HEK293 (cell line): ENCODE measurements around the gene NEIL3.

Source experiments
- CTCF ChIA-PET: fragments of 350-600 bp; formaldehyde crosslinking; extraction: SDS; loops from one replicate; lab custom pipeline; 2021; ENCODE audit warnings: antibody characterized with exemption; lab: Yijun Ruan, JAX
- POLR2A ChIA-PET: fragments of 300-600 bp; formaldehyde crosslinking; extraction: SDS; loops from one replicate; lab custom pipeline; 2020; ENCODE audit warnings: antibody characterized with exemption, inconsistent platforms; lab: Yijun Ruan, JAX
- H3K27ac ChIP-seq: fragments of 200-500 bp; sonication (Bioruptor generic); 2 replicates; pipeline ENCODE4 v1.5.1; 2014; ENCODE audit warnings: low read depth, low read length, control low read depth, inconsistent platforms; ENCODE audit errors: extremely low read depth
- H3K36me3 ChIP-seq, 2 experiments: fragments of 200-500 bp in 1 of 2; sonication (Bioruptor generic) in 1 of 2; 1 replicate in 1 of 2; 2 replicates in 1 of 2; pipeline ENCODE4 v1.5.1; 2014 to 2017; ENCODE audit warnings: inconsistent platforms in 2 of 2, low read length in 2 of 2; ENCODE audit not compliant: control insufficient read depth in 2 of 2, insufficient read depth in 1 of 2
- H3K4me1 ChIP-seq: fragments of 200-500 bp; sonication (Bioruptor generic); 2 replicates; pipeline ENCODE4 v1.5.1; 2014; ENCODE audit warnings: mild to moderate bottlenecking, low read length, inconsistent platforms; ENCODE audit not compliant: control insufficient read depth, insufficient read depth
- H3K4me3 ChIP-seq: 2 replicates; pipeline ENCODE4 v1.5.1; 2011; ENCODE audit warnings: low read depth, mild to moderate bottlenecking, control low read depth, low read length, moderate library complexity
- H3K9me3 ChIP-seq: fragments of 200-500 bp; sonication (Bioruptor generic); 2 replicates; pipeline ENCODE4 v1.5.1; 2014; ENCODE audit warnings: low read depth, low read length, inconsistent platforms; ENCODE audit not compliant: control insufficient read depth, insufficient read depth
- HOXD13 ChIP-seq: sonication (generic); formaldehyde crosslinking; IDR thresholded peaks from 2 replicates; pipeline ENCODE4 v1.8.0; 2022; ENCODE audit warnings: missing genetic modification reagents, borderline replicate concordance
- KLF8 ChIP-seq: fragments of 450-650 bp; formaldehyde crosslinking; IDR thresholded peaks from 2 replicates; pipeline ENCODE4 v1.5.1; 2016; ENCODE audit warnings: missing biosample characterization, missing genetic modification characterization
- MEIS1 ChIP-seq: sonication (generic); formaldehyde crosslinking; IDR thresholded peaks from 2 replicates; pipeline ENCODE4 v1.8.1; 2022; ENCODE audit warnings: missing genetic modification reagents, mild to moderate bottlenecking, borderline replicate concordance
- OVOL3 ChIP-seq: fragments of 450-650 bp; formaldehyde crosslinking; IDR thresholded peaks from 2 replicates; pipeline ENCODE4 v1.5.1; 2016; ENCODE audit warnings: missing biosample characterization, missing genetic modification characterization
- SCRT1 ChIP-seq: fragments of 450-650 bp; formaldehyde crosslinking; IDR thresholded peaks from 2 replicates; pipeline ENCODE4 v1.5.1; 2016; ENCODE audit warnings: missing biosample characterization, missing genetic modification characterization, borderline replicate concordance
- SP2 ChIP-seq: fragments of 450-650 bp; formaldehyde crosslinking; IDR thresholded peaks from 2 replicates; pipeline ENCODE4 v1.5.1; 2016; ENCODE audit warnings: missing biosample characterization, missing genetic modification characterization
- ZBTB7A ChIP-seq: fragments of 450-650 bp; formaldehyde crosslinking; IDR thresholded peaks from 2 replicates; pipeline ENCODE4 v1.5.1; 2016; ENCODE audit warnings: low read depth, missing biosample characterization, missing genetic modification characterization
- ZNF112 ChIP-seq: fragments of 450-650 bp; formaldehyde crosslinking; IDR thresholded peaks from 2 replicates; pipeline ENCODE4 v1.5.0; 2017; ENCODE audit warnings: missing biosample characterization, missing genetic modification characterization
- ZNF19 ChIP-seq: fragments of 450-650 bp; formaldehyde crosslinking; IDR thresholded peaks from 2 replicates; pipeline ENCODE4; 2016; ENCODE audit warnings: missing biosample characterization, missing genetic modification characterization, low read depth
- ZNF274 ChIP-seq, 2 experiments: fragments of 200-500 bp in 1 of 2; fragments of 450-650 bp in 1 of 2; sonication (Bioruptor generic) in 1 of 2; formaldehyde crosslinking in 1 of 2; IDR thresholded peaks; 2 replicates each; pipeline versions ENCODE4 v1.5.1 to v1.6.1; 2014 to 2016; ENCODE audit warnings: borderline replicate concordance in 1 of 2, inconsistent platforms in 1 of 2, low read length in 1 of 2, missing biosample characterization in 1 of 2, missing genetic modification characterization in 1 of 2
- ZNF37A ChIP-seq: fragments of 450-650 bp; IDR thresholded peaks from 2 replicates; pipeline ENCODE4 v1.5.1; 2018; ENCODE audit warnings: missing biosample characterization, missing genetic modification characterization
- ZNF404 ChIP-seq: fragments of 450-650 bp; formaldehyde crosslinking; IDR thresholded peaks from 2 replicates; pipeline ENCODE4 v1.5.1; 2017; ENCODE audit warnings: missing biosample characterization, missing genetic modification characterization
- ZNF544 ChIP-seq: fragments of 450-650 bp; formaldehyde crosslinking; IDR thresholded peaks from 2 replicates; pipeline ENCODE4 v1.5.0; 2017; ENCODE audit warnings: missing biosample characterization, missing genetic modification characterization
- ZNF548 ChIP-seq: fragments of 450-650 bp; formaldehyde crosslinking; IDR thresholded peaks from 2 replicates; pipeline ENCODE4 v1.5.1; 2016; ENCODE audit warnings: missing biosample characterization, missing genetic modification characterization
- ZNF660 ChIP-seq: fragments of 450-650 bp; IDR thresholded peaks from 2 replicates; pipeline ENCODE4 v1.5.1; 2018; ENCODE audit warnings: missing biosample characterization, mild to moderate bottlenecking, missing genetic modification characterization
- ZNF777 ChIP-seq: fragments of 450-650 bp; formaldehyde crosslinking; IDR thresholded peaks from 2 replicates; pipeline ENCODE4 v1.5.1; 2017; ENCODE audit warnings: missing biosample characterization, missing genetic modification characterization, borderline replicate concordance
- ZXDB ChIP-seq: fragments of 450-650 bp; formaldehyde crosslinking; IDR thresholded peaks from 2 replicates; pipeline ENCODE4 v1.5.1; 2016; ENCODE audit warnings: missing biosample characterization, missing genetic modification characterization
- TF ChIP-seq, protein P1 (sequence below): fragments of 450-650 bp; formaldehyde crosslinking; IDR thresholded peaks from 2 replicates; pipeline ENCODE4 v1.5.0; 2017; ENCODE audit warnings: missing biosample characterization, missing genetic modification characterization, borderline replicate concordance
- TF ChIP-seq, protein P2 (sequence below): fragments of 450-650 bp; formaldehyde crosslinking; IDR thresholded peaks from 2 replicates; pipeline ENCODE4 v1.5.1; 2016; ENCODE audit warnings: missing biosample characterization, missing genetic modification characterization
- TF ChIP-seq, protein P3 (sequence below): fragments of 450-650 bp; formaldehyde crosslinking; IDR thresholded peaks from 2 replicates; pipeline ENCODE4 v1.5.1; 2016; ENCODE audit warnings: missing biosample characterization, missing genetic modification characterization
- TF ChIP-seq, protein P4 (sequence below): fragments of 450-650 bp; formaldehyde crosslinking; IDR thresholded peaks from 2 replicates; pipeline ENCODE4 v1.5.1; 2016; ENCODE audit warnings: missing biosample characterization, missing genetic modification characterization
- TF ChIP-seq, protein P5 (sequence below): fragments of 450-650 bp; formaldehyde crosslinking; IDR thresholded peaks from 2 replicates; pipeline ENCODE4 v1.5.1; 2016; ENCODE audit warnings: missing biosample characterization, missing genetic modification characterization

NEIL3 gene

DNA sequence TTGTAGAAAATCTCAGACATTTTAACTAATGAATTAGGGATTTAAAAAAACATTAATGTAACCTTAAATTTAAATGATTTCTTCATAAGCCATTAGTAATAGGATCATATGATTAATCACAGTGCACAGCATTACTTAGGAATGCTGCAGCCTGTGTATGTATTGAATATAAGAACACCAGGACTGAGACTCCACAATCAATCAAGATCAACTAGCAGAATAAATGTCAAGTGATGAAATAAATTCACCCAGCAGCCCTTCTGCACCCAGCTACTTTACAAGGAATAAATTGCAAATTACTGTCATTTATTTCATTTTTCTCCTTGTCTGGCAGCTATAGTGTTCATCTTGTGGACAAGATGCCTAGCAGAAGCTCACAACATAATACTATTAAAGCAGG, 46.5 kb downstream of the NEIL3 start:
- ChIA-PET POLR2A (no interaction called here), CTCF (no interaction called here)
- peaks cover 5 to 60% of the 10 kb centered on the region in 2 experiments; a peak in 2 of 3 replicates for H3K36me3 ChIP-seq

DNA sequence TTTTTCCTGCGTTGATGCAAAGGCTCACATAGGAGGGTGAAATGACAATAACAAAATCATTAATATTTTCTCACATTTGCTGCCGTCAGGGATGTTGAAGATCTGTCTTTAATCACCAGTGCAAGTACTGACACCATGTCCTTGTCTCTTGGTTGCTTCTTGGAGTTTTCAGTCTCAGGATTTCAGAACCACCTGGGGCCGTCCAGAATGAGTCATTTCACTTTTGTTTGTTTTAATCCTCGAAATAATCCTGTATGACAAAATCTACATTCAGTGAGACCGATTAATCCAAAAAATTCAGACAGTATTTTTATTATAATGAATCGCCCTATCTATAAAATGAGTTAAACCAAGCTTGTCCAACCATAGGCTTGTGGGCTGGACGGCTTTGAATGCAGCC, 47.2 kb downstream of the NEIL3 start:
- POLR2A ChIA-PET: no interaction called here
- H3K36me3 ChIP-seq: peaks cover 5 to 57% of the 10 kb centered on the region in 2 experiments; a peak in 2 of 3 replicates
- no peaks in the 10 kb centered on the region for H3K4me1 ChIP-seq
- H3K27ac ChIP-seq: no peak overlapping the region
- no peak for TF ChIP-seq OVOL3 (tag by site-specific recombination)
- no peak for TF ChIP-seq HOXD13 (CRISPR knock-in tag)
- no peak for TF ChIP-seq ZNF404
- no peak for TF ChIP-seq SP2 (tag by site-specific recombination)
- TF ChIP-seq ZNF19: no peak
- TF ChIP-seq ZNF660 (tag by site-specific recombination): no peak
- TF ChIP-seq ZNF777: no peak
- TF ChIP-seq ZXDB (tag by site-specific recombination): no peak
- CTCF ChIA-PET: no interaction called here
- no peaks in the 10 kb centered on the region for H3K9me3 ChIP-seq
- no peak overlapping the region for H3K4me3 ChIP-seq

More for the DNA sequence above, 46.5 kb downstream of the NEIL3 start:
- Histone ChIP-seq H3K4me1 (no peaks in the 10 kb centered on the region), H3K4me3 (no peak overlapping the region), H3K9me3 (no peaks in the 10 kb centered on the region)
- TF ChIP-seq KLF8 (no peak), ZNF274 (IDR thresholded peaks at IDR 0.05; ENCODE audit: low read length) (no peak), ZNF274 (tag by site-specific recombination; IDR thresholded peaks at IDR 0.05; ENCODE audit: borderline replicate concordance) (no peak), ZBTB7A (tag by site-specific recombination) (no peak), ZNF112 (no peak), MEIS1 (CRISPR knock-in tag) (no peak), SCRT1 (no peak), ZNF544 (no peak), ZNF548 (no peak), ZNF37A (no peak)
- TF ChIP-seq, protein P1, sequence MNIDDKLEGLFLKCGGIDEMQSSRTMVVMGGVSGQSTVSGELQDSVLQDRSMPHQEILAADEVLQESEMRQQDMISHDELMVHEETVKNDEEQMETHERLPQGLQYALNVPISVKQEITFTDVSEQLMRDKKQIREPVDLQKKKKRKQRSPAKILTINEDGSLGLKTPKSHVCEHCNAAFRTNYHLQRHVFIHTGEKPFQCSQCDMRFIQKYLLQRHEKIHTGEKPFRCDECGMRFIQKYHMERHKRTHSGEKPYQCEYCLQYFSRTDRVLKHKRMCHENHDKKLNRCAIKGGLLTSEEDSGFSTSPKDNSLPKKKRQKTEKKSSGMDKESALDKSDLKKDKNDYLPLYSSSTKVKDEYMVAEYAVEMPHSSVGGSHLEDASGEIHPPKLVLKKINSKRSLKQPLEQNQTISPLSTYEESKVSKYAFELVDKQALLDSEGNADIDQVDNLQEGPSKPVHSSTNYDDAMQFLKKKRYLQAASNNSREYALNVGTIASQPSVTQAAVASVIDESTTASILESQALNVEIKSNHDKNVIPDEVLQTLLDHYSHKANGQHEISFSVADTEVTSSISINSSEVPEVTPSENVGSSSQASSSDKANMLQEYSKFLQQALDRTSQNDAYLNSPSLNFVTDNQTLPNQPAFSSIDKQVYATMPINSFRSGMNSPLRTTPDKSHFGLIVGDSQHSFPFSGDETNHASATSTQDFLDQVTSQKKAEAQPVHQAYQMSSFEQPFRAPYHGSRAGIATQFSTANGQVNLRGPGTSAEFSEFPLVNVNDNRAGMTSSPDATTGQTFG: no peak
- TF ChIP-seq, protein P2, sequence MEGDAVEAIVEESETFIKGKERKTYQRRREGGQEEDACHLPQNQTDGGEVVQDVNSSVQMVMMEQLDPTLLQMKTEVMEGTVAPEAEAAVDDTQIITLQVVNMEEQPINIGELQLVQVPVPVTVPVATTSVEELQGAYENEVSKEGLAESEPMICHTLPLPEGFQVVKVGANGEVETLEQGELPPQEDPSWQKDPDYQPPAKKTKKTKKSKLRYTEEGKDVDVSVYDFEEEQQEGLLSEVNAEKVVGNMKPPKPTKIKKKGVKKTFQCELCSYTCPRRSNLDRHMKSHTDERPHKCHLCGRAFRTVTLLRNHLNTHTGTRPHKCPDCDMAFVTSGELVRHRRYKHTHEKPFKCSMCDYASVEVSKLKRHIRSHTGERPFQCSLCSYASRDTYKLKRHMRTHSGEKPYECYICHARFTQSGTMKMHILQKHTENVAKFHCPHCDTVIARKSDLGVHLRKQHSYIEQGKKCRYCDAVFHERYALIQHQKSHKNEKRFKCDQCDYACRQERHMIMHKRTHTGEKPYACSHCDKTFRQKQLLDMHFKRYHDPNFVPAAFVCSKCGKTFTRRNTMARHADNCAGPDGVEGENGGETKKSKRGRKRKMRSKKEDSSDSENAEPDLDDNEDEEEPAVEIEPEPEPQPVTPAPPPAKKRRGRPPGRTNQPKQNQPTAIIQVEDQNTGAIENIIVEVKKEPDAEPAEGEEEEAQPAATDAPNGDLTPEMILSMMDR: no peak
- TF ChIP-seq, protein P3, sequence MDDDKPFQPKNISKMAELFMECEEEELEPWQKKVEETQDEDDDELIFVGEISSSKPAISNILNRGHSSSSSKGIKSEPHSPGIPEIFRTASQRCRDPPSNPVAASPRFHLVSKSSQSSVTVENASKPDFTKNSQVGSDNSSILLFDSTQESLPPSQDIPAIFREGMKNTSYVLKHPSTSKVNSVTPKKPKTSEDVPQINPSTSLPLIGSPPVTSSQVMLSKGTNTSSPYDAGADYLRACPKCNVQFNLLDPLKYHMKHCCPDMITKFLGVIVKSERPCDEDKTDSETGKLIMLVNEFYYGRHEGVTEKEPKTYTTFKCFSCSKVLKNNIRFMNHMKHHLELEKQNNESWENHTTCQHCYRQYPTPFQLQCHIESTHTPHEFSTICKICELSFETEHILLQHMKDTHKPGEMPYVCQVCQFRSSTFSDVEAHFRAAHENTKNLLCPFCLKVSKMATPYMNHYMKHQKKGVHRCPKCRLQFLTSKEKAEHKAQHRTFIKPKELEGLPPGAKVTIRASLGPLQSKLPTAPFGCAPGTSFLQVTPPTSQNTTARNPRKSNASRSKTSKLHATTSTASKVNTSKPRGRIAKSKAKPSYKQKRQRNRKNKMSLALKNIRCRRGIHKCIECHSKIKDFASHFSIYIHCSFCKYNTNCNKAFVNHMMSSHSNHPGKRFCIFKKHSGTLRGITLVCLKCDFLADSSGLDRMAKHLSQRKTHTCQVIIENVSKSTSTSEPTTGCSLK: no peak
- TF ChIP-seq, protein P4, sequence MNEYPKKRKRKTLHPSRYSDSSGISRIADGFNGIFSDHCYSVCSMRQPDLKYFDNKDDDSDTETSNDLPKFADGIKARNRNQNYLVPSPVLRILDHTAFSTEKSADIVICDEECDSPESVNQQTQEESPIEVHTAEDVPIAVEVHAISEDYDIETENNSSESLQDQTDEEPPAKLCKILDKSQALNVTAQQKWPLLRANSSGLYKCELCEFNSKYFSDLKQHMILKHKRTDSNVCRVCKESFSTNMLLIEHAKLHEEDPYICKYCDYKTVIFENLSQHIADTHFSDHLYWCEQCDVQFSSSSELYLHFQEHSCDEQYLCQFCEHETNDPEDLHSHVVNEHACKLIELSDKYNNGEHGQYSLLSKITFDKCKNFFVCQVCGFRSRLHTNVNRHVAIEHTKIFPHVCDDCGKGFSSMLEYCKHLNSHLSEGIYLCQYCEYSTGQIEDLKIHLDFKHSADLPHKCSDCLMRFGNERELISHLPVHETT: no peak
- TF ChIP-seq, protein P5, sequence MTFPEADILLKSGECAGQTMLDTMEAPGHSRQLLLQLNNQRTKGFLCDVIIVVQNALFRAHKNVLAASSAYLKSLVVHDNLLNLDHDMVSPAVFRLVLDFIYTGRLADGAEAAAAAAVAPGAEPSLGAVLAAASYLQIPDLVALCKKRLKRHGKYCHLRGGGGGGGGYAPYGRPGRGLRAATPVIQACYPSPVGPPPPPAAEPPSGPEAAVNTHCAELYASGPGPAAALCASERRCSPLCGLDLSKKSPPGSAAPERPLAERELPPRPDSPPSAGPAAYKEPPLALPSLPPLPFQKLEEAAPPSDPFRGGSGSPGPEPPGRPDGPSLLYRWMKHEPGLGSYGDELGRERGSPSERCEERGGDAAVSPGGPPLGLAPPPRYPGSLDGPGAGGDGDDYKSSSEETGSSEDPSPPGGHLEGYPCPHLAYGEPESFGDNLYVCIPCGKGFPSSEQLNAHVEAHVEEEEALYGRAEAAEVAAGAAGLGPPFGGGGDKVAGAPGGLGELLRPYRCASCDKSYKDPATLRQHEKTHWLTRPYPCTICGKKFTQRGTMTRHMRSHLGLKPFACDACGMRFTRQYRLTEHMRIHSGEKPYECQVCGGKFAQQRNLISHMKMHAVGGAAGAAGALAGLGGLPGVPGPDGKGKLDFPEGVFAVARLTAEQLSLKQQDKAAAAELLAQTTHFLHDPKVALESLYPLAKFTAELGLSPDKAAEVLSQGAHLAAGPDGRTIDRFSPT (tag by site-specific recombination): no peak
- TF ChIP-seq, all 188 proteins: peak for 0
- H3K27ac ChIP-seq: no peak overlapping the region
